T-cell (primary cell): ENCODE measurements around the gene AGMO. TPM values are rescaled to one million over a fixed set of nuclear protein-coding genes. Genes with fewer than 3 reads are reported as not detected.

Experiments
- ATAC-seq, 4 experiments: fragments of 200-7000 bp in 3 of 4; fragments of 150-1000 bp in 1 of 4; cut with Tn5 transposase; replicated peaks in 1 of 4; 1 replicate in 3 of 4; 2 replicates in 1 of 4; pipeline ENCODE4 v1.10.0; 2021; ENCODE audit warnings: moderate library complexity in 3 of 4, mild to moderate bottlenecking in 2 of 4, moderate number of reproducible peaks in 1 of 4
- CTCF ChIA-PET, 2 donors: fragments of 300-600 bp; sonication (Branson Sonifier 250); formaldehyde crosslinking; loops; one replicate each; lab custom pipeline; 2022; ENCODE audit warnings: antibody characterized with exemption in 2 of 2; lab: Charles Lee
- POLR2A ChIA-PET, 2 donors: fragments of 300-600 bp; sonication (Branson Sonifier 250); formaldehyde crosslinking; loops; one replicate each; lab custom pipeline; 2022; ENCODE audit warnings: antibody characterized with exemption in 2 of 2; lab: Charles Lee
- DNase-seq, 35 experiments: peaks; one replicate each; pipeline versions ENCODE4 v3.0.0 to v3.0.0-alpha.2; 2013 to 2023
- H3K27ac ChIP-seq: one replicate; pipeline ENCODE4 v1.5.1; 2013; ENCODE audit warnings: low read length
- H3K27me3 ChIP-seq, 2 experiments: replicated peaks in 1 of 2; 1 replicate in 1 of 2; 2 replicates in 1 of 2; pipeline versions ENCODE4 v1.6.1 to v1.7.0; 2013; ENCODE audit warnings: low read length in 1 of 2, mixed read lengths in 1 of 2; ENCODE audit not compliant: control insufficient read depth in 2 of 2, insufficient read depth in 2 of 2; ENCODE audit errors: extremely low read depth in 1 of 2
- H3K36me3 ChIP-seq, 2 donors: 1 replicate in 1 of 2; 2 replicates in 1 of 2; pipeline versions ENCODE4 v1.6.1 to v1.7.0; 2013; ENCODE audit warnings: low read length in 1 of 2; ENCODE audit not compliant: control insufficient read depth in 2 of 2, insufficient read depth in 1 of 2; ENCODE audit errors: extremely low read depth in 1 of 2
- H3K4me1 ChIP-seq, 2 experiments: 1 replicate in 1 of 2; 2 replicates in 1 of 2; pipeline versions ENCODE4 v1.6.1 to v1.7.0; 2013; ENCODE audit warnings: low read length in 2 of 2, mixed read lengths in 1 of 2; ENCODE audit not compliant: insufficient read depth in 2 of 2, control insufficient read depth in 1 of 2; ENCODE audit errors: extremely low read depth in 1 of 2
- H3K4me3 ChIP-seq, 2 donors: 1 replicate in 1 of 2; 2 replicates in 1 of 2; pipeline versions ENCODE4 v1.5.1 to v1.7.0; 2013; ENCODE audit warnings: mild to moderate bottlenecking in 2 of 2, low read length in 1 of 2, moderate library complexity in 1 of 2; ENCODE audit not compliant: control insufficient read depth in 1 of 2; ENCODE audit errors: extremely low read depth in 1 of 2
- H3K9me3 ChIP-seq: 2 replicates; pipeline ENCODE4 v1.7.0; 2013
- H3K27ac Mint-ChIP-seq, 2 donors: one replicate each; pipeline ENCODE4 v1.8.0; 2020 to 2021; ENCODE audit warnings: mild to moderate bottlenecking in 2 of 2, mixed read lengths in 2 of 2
- H3K27me3 Mint-ChIP-seq, 2 donors: one replicate each; pipeline ENCODE4 v1.8.0; 2021 to 2022; ENCODE audit warnings: mixed read lengths in 2 of 2
- H3K36me3 Mint-ChIP-seq: one replicate; pipeline ENCODE4 v1.8.0; 2021; ENCODE audit warnings: mixed read lengths
- H3K4me1 Mint-ChIP-seq, 3 donors: one replicate each; pipeline ENCODE4 v1.8.0; 2020 to 2022; ENCODE audit warnings: mixed read lengths in 3 of 3, mild to moderate bottlenecking in 1 of 3
- H3K4me3 Mint-ChIP-seq, 3 donors: one replicate each; pipeline ENCODE4 v1.8.0; 2020 to 2022; ENCODE audit warnings: mild to moderate bottlenecking in 3 of 3, mixed read lengths in 3 of 3, moderate library complexity in 3 of 3
- H3K9me3 Mint-ChIP-seq, 3 donors: one replicate each; pipeline ENCODE4 v1.8.0; 2020 to 2022; ENCODE audit warnings: mixed read lengths in 3 of 3
- WGBS: methylation state at CpG from one replicate; pipeline ENCODE4 v1.1.5; 2013; ENCODE audit warnings: missing lambda C conversion rate; ENCODE audit not compliant: insufficient coverage; 5-methylcytosine and 5-hydroxymethylcytosine counted together
- total RNA-seq, 35 experiments: library from RNA in 6 of 35; stranded (reverse) in 6 of 35; fragments of 120-200 nt in 1 of 35; gene quantifications; one replicate each; pipeline versions ENCODE4 v1.2.1 to v1.2.4 and lab custom pipeline; 2013 to 2026

Gene AGMO
- total RNA-seq: not detected
- total RNA-seq (2013): not detected
- total RNA-seq (lab: John Stamatoyannopoulos, UW): 0 to 0.09 (median 0) reads per million in 29 experiments

DNA sequence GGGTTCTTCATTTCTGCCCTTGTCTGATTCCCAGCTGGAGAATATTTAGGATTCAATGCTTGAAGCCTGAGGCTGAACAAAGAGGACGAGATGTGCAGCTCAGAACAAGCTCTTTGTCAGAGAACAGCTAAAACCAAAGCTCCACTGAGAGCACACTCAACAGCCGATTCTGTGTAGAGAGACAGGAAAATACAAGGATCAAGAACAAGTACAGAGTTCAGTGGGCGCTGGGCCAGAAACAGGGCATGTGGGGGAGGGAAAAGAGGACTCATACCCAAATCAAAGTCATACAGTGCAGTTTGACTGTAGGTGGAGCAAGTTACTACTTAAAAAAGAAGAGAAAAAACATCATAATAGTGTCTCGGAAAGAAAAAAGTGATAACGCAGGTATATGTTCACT lies at the start of gene AGMO:
Gene AGMO, minus strand, starts transcription at position 181 of the 400 bp plus-strand sequence.
- H3K9me3 Mint-ChIP-seq: peaks cover 4 to 10% (median 8%) of the 10 kb centered on the region in 3 donors
- ATAC-seq (no peak), DNase-seq (no peak)
- no peak within 1 kb of the TSS for H3K27ac ChIP-seq
- H3K4me3 ChIP-seq: no peak within 1 kb of the TSS
- no peaks in the 10 kb centered on the region for H3K27me3 Mint-ChIP-seq
- no peaks in the 10 kb centered on the region for H3K4me1 ChIP-seq
- no peaks in the 10 kb centered on the region for H3K36me3 ChIP-seq
- H3K36me3 Mint-ChIP-seq: no peaks in the 10 kb centered on the region
- H3K27me3 ChIP-seq: no peaks in the 10 kb centered on the region
- no peaks in the 10 kb centered on the region for H3K4me1 Mint-ChIP-seq
- no peak within 1 kb of the TSS for H3K4me3 Mint-ChIP-seq
- POLR2A ChIA-PET: no interaction called here
- WGBS: no CpG with 5 or more reads among the region's 5 CpGs
- no peak within 1 kb of the TSS for H3K27ac Mint-ChIP-seq
- H3K9me3 ChIP-seq: no peaks in the 10 kb centered on the region
- CTCF ChIA-PET: no interaction called here

DNA sequence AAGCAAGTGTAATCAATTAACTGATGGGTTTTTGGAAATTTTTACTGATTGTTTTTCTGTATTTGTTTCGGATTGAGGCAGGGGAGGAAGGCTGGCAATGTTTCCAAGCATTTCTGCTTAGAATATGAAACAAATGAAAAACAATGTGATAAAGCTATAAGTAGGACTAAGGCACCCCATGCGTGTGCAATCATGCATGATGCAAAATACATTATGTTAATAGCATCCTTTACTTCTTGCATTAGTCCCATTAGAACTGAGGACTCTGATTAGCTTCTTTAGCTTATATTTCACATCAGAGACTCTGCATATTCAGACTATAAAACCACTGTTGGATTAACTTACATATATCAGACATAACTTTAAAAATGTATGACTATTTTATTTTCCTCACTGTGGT lies 48.7 kb upstream of the AGMO start:
- ATAC-seq: no peak
- Histone ChIP-seq H3K27ac (no peak overlapping the region), H3K36me3 (no peaks in the 10 kb centered on the region), H3K4me3 (no peak overlapping the region), H3K4me1 (no peaks in the 10 kb centered on the region), H3K9me3 (no peaks in the 10 kb centered on the region), H3K27me3 (no peaks in the 10 kb centered on the region)
- Mint-ChIP-seq H3K27ac (no peak overlapping the region), H3K27me3 (no peaks in the 10 kb centered on the region), H3K4me1 (no peaks in the 10 kb centered on the region), H3K9me3 (peaks cover 2 to 4% (median 4%) of the 10 kb centered on the region in 3 donors), H3K36me3 (no peaks in the 10 kb centered on the region), H3K4me3 (no peak overlapping the region)
- WGBS: 50% methylated on average over 1 of the region's 2 CpGs
- CTCF ChIA-PET: no interaction called here
- no peak for DNase-seq
- POLR2A ChIA-PET: no interaction called here

DNA sequence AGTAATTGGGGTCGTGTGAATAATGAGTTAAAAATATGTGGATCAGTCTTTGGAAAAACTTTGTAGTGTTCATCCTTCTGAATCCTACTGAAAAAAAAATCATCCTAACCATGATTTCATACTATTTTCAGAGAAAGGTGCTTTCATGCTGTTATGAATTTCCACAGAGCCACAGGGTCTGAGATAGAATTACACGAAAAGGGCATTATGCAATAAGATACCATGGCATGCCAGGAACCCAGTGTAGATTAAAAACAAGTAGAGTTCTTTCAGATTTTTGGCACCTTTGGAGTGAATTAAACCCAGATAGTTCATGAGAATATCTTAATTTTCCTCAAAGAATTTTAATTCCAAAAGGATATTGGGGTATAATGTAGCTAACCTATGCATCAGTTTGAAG lies 47.5 kb upstream of the AGMO start:
- Mint-ChIP-seq H3K4me3 (no peak overlapping the region), H3K27ac (no peak overlapping the region), H3K4me1 (no peaks in the 10 kb centered on the region), H3K36me3 (no peaks in the 10 kb centered on the region), H3K27me3 (no peaks in the 10 kb centered on the region), H3K9me3 (peaks cover 2 to 4% (median 4%) of the 10 kb centered on the region in 3 donors)
- ChIA-PET CTCF (no interaction called here), POLR2A (no interaction called here)
- ATAC-seq (no peak), DNase-seq (no peak)
- Histone ChIP-seq H3K27me3 (no peaks in the 10 kb centered on the region), H3K4me1 (no peaks in the 10 kb centered on the region), H3K9me3 (no peaks in the 10 kb centered on the region), H3K36me3 (no peaks in the 10 kb centered on the region), H3K4me3 (no peak overlapping the region), H3K27ac (no peak overlapping the region)
- 100% methylated on average over 1 of the region's 2 CpGs for WGBS

DNA sequence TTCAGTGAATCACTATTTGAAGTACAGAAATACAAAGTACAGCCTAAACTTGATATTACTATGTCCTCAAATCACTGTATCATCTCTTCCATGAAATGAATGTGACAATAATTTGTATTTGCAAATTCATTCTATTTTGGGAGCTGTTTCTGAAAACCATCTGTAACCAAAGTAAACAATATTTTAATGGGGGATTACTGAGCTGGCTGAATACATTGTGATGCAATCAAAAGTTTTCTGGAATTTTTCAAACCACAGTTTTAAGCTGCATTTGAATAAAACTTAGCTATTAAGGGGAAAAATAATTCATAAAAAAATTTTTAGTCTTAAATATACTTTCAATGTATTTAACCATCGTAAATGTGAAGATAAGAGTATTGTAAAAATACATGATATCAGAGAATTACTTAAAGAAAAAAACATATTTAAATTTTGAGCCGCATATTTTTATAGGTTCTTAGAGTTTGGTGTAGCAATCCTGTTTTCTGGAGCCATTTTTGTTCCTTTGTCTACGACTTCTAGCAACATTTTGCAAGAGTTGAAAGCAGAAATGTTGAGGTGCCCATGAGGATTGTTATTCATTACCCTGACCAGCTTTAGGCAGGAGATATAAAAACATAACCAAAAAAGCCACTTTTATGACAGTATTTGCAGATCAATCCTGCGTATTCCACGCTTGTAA lies 45.9 kb upstream of the AGMO start:
- H3K9me3 ChIP-seq: no peaks in the 10 kb centered on the region
- ChIA-PET CTCF (interaction anchor here in 1 of 2 donors (0.6 kb wide), 1 partner anchor 175 kb away, joined by 3 read pairs; no protein-coding TSS in a partner anchor), POLR2A (no interaction called here)
- no peak for ATAC-seq
- H3K27ac ChIP-seq: no peak overlapping the region
- H3K27ac Mint-ChIP-seq: no peak overlapping the region
- H3K9me3 Mint-ChIP-seq: peaks cover 6 to 9% (median 7%) of the 10 kb centered on the region in 3 donors
- H3K4me1 Mint-ChIP-seq: no peaks in the 10 kb centered on the region
- H3K4me3 Mint-ChIP-seq: no peak overlapping the region
- no peak overlapping the region for H3K4me3 ChIP-seq
- H3K27me3 Mint-ChIP-seq: no peaks in the 10 kb centered on the region
- H3K4me1 ChIP-seq: no peaks in the 10 kb centered on the region
- H3K36me3 Mint-ChIP-seq: no peaks in the 10 kb centered on the region
- H3K27me3 ChIP-seq: no peaks in the 10 kb centered on the region
- H3K36me3 ChIP-seq: no peaks in the 10 kb centered on the region
- no peak for DNase-seq
- no CpG with 5 or more reads among the region's 5 CpGs for WGBS

DNA sequence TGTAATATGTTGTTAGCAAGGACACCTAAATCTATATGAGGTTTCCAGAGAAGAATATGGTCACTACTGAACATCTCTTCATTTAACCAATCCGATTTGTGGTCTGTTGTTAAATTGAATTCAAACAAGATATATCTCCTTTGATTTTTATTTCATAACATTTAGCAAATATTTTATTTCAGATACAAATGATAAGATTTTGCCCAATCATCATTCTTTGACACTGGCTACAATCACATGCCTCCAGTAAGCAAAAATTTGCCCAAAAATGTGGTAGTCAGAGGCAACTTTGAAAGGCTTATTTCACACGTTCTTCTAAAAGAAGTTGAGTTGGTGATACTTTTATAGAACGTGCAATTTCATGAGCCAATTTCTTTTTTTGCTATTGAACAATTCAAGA lies 44.7 kb upstream of the AGMO start:
- Mint-ChIP-seq H3K27ac (no peak overlapping the region), H3K36me3 (no peaks in the 10 kb centered on the region), H3K27me3 (no peaks in the 10 kb centered on the region), H3K9me3 (peaks cover 6 to 9% (median 7%) of the 10 kb centered on the region in 3 donors), H3K4me3 (no peak overlapping the region), H3K4me1 (no peaks in the 10 kb centered on the region)
- ChIA-PET POLR2A (no interaction called here), CTCF (no interaction called here)
- DNase-seq: no peak
- Histone ChIP-seq H3K27me3 (no peaks in the 10 kb centered on the region), H3K9me3 (no peaks in the 10 kb centered on the region), H3K4me3 (no peak overlapping the region), H3K27ac (no peak overlapping the region), H3K4me1 (no peaks in the 10 kb centered on the region), H3K36me3 (no peaks in the 10 kb centered on the region)
- no CpG with 5 or more reads among the region's 3 CpGs for WGBS
- no peak for ATAC-seq

DNA sequence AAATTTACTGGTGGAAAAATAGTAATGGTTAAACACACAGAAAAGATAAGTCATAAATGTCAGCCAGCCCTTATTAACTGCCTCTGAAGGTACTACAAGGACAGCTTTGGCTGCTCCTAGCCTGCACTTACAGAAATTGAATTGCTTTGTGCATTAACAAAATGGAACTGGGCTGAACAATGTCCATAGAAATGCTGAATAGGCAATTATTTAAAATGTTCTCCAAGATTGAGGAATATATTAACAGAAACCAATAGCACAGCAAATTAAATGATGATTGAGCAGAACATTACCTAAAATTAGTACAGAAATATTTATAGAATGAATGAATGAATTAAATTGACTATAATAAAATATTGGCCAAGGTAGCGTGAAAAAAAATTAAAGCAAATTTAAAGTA lies 42.4 kb upstream of the AGMO start:
- H3K9me3 Mint-ChIP-seq: peaks cover 3 to 12% (median 4%) of the 10 kb centered on the region in 3 donors
- no peaks in the 10 kb centered on the region for H3K27me3 ChIP-seq
- ATAC-seq: no peak
- no peaks in the 10 kb centered on the region for H3K36me3 Mint-ChIP-seq
- H3K27ac Mint-ChIP-seq: no peak overlapping the region
- H3K4me3 ChIP-seq: no peak overlapping the region
- H3K36me3 ChIP-seq: no peaks in the 10 kb centered on the region
- ChIA-PET CTCF (no interaction called here), POLR2A (no interaction called here)
- no CpG with 5 or more reads among the region's 1 CpG for WGBS
- H3K4me3 Mint-ChIP-seq: no peak overlapping the region
- no peaks in the 10 kb centered on the region for H3K9me3 ChIP-seq
- no peak overlapping the region for H3K27ac ChIP-seq
- H3K4me1 Mint-ChIP-seq: no peaks in the 10 kb centered on the region
- no peaks in the 10 kb centered on the region for H3K4me1 ChIP-seq
- DNase-seq: no peak
- no peaks in the 10 kb centered on the region for H3K27me3 Mint-ChIP-seq
